HEK293T (cell line): ENCODE data around the gene FBXL19.

Experiments used
- ARNT ChIP-seq: fragments of 450-650 bp; IDR thresholded peaks from 2 replicates; pipeline ENCODE4 v1.6.1; 2017; ENCODE audit warnings: mild to moderate bottlenecking
- BHLHE40 ChIP-seq: fragments of 450-650 bp; IDR thresholded peaks from 2 replicates; pipeline ENCODE4 v1.6.1; 2016; ENCODE audit warnings: mild to moderate bottlenecking, moderate library complexity, borderline replicate concordance
- ELF4 ChIP-seq: fragments of 450-650 bp; IDR thresholded peaks from 2 replicates; pipeline ENCODE4 v1.6.1; 2017; ENCODE audit warnings: antibody characterized with exemption
- FOXA1 ChIP-seq: fragments of 450-650 bp; IDR thresholded peaks from 2 replicates; pipeline ENCODE4 v1.6.1; 2016; ENCODE audit warnings: mild to moderate bottlenecking
- FOXK2 ChIP-seq: fragments of 450-650 bp; IDR thresholded peaks from 2 replicates; pipeline ENCODE4 v1.6.1; 2016; ENCODE audit warnings: mild to moderate bottlenecking
- FOXM1 ChIP-seq: fragments of 450-650 bp; IDR thresholded peaks from 2 replicates; pipeline ENCODE4 v1.6.1; 2017; ENCODE audit warnings: mild to moderate bottlenecking, borderline replicate concordance
- NFRKB ChIP-seq: fragments of 450-650 bp; IDR thresholded peaks from 2 replicates; pipeline ENCODE4 v1.6.1; 2016; ENCODE audit warnings: mild to moderate bottlenecking, moderate library complexity
- PKNOX1 ChIP-seq: fragments of 450-650 bp; IDR thresholded peaks from 2 replicates; pipeline ENCODE4 v1.6.1; 2016
- SP1 ChIP-seq: fragments of 450-650 bp; IDR thresholded peaks from 2 replicates; pipeline ENCODE4 v1.6.1; 2017
- TARDBP ChIP-seq: fragments of 450-650 bp; IDR thresholded peaks from 2 replicates; pipeline ENCODE4 v1.6.1; 2016

- no peak for TF ChIP-seq FOXK2
- no peak for TF ChIP-seq ARNT
- no peak for TF ChIP-seq ELF4
- no peak for TF ChIP-seq PKNOX1
- TF ChIP-seq FOXM1, result no peak
- no peak for TF ChIP-seq FOXA1
- TF ChIP-seq TARDBP, result no peak
- TF ChIP-seq NFRKB, result no peak
- no peak for TF ChIP-seq SP1
- no peak for TF ChIP-seq BHLHE40
Observed at GRCh38 chr16:30923554-30924075, at the start of gene FBXL19.
